H1 (cell line): ENCODE data around the gene TLE4. TPM values are rescaled to one million over a fixed set of nuclear protein-coding genes. Genes with fewer than 3 reads are reported as not detected.

Experiments used
- CTCF ChIA-PET: fragments of 300-600 bp; sonication (Branson Sonifier 250); formaldehyde crosslinking; loops from one replicate; lab custom pipeline; 2021; ENCODE audit not compliant: partially characterized antibody; lab: Charles Lee
- POLR2A ChIA-PET: fragments of 300-600 bp; sonication (Branson Sonifier 250); formaldehyde crosslinking; loops from one replicate; lab custom pipeline; 2021; ENCODE audit warnings: inconsistent platforms; ENCODE audit not compliant: partially characterized antibody; lab: Charles Lee
- DNase-seq, 2 experiments: peaks; one replicate each; pipeline versions ENCODE4 v3.0.0 to v3.0.0-alpha.2; 2010 to 2022; ENCODE audit warnings: low spot score in 2 of 2, low read depth in 1 of 2, mixed read lengths in 1 of 2
- FAIRE-seq: peaks from 2 replicates; lab custom pipeline; 2011; peaks lifted over from hg19 to GRCh38; lab: Jason Lieb, UNC
- H2AFZ ChIP-seq: 2 replicates; pipeline ENCODE4 v1.8.1; 2012; ENCODE audit warnings: low read length, inconsistent platforms
- H2AK5ac ChIP-seq: 2 replicates; pipeline ENCODE4 v1.6.1; 2013; ENCODE audit warnings: low read depth, low read length
- H2BK120ac ChIP-seq: replicated peaks from 2 replicates; pipeline ENCODE3; 2013; ENCODE audit warnings: low read depth, low read length, inconsistent platforms
- H2BK12ac ChIP-seq: 2 replicates; pipeline ENCODE4 v1.6.1; 2013; ENCODE audit warnings: low read depth, low read length
- H2BK15ac ChIP-seq: 2 replicates; pipeline ENCODE4 v1.6.1; 2013; ENCODE audit warnings: low read length
- H2BK20ac ChIP-seq: 2 replicates; pipeline ENCODE4 v1.6.1; 2013; ENCODE audit warnings: low read length
- H2BK5ac ChIP-seq: 2 replicates; pipeline ENCODE4 v1.6.1; 2013; ENCODE audit warnings: low read depth, low read length
- H3K14ac ChIP-seq: 2 replicates; pipeline ENCODE4 v1.6.1; 2013; ENCODE audit warnings: inconsistent platforms; ENCODE audit not compliant: insufficient read length
- H3K18ac ChIP-seq: 2 replicates; pipeline ENCODE4 v1.6.1; 2013; ENCODE audit warnings: low read length; ENCODE audit errors: extremely low read depth
- H3K23ac ChIP-seq: 2 replicates; pipeline ENCODE4 v1.6.1; 2013; ENCODE audit warnings: inconsistent platforms; ENCODE audit not compliant: insufficient read length
- H3K23me2 ChIP-seq: 2 replicates; pipeline ENCODE4 v1.6.1; 2013; ENCODE audit warnings: low read depth, low read length
- H3K27ac ChIP-seq: 2 replicates; pipeline ENCODE4 v1.6.1; 2011; ENCODE audit warnings: low read depth, low read length, inconsistent platforms
- H3K27me3 ChIP-seq, 4 experiments: replicated peaks in 1 of 4; 1 replicate in 1 of 4; 2 replicates in 3 of 4; pipeline versions ENCODE4 v1.6.1 to v1.8.1; 2011 to 2013; ENCODE audit warnings: low read length in 3 of 4, mild to moderate bottlenecking in 3 of 4, inconsistent platforms in 2 of 4, mixed read lengths in 2 of 4, moderate library complexity in 1 of 4; ENCODE audit not compliant: control insufficient read depth in 3 of 4, insufficient read depth in 3 of 4; ENCODE audit errors: extremely low read depth in 1 of 4
- H3K36me3 ChIP-seq, 4 experiments: 2 replicates each; pipeline versions ENCODE4 v1.6.1 to v1.8.1; 2011 to 2013; ENCODE audit warnings: mild to moderate bottlenecking in 4 of 4, low read length in 3 of 4, moderate library complexity in 2 of 4, control low read depth in 1 of 4, inconsistent platforms in 1 of 4; ENCODE audit not compliant: insufficient read depth in 4 of 4, control insufficient read depth in 2 of 4
- H3K4ac ChIP-seq: replicated peaks from 2 replicates; pipeline ENCODE3; 2013; ENCODE audit warnings: low read length, low read depth, mixed read lengths, inconsistent platforms; ENCODE audit not compliant: insufficient read length
- H3K4me1 ChIP-seq, 4 experiments: replicated peaks in 1 of 4; 1 replicate in 1 of 4; 2 replicates in 3 of 4; pipeline versions ENCODE4 v1.6.1 to v1.8.1; 2011 to 2013; ENCODE audit warnings: low read length in 3 of 4, inconsistent platforms in 2 of 4, mixed read lengths in 1 of 4; ENCODE audit not compliant: insufficient read depth in 4 of 4, control insufficient read depth in 3 of 4
- H3K4me2 ChIP-seq, 2 experiments: 2 replicates each; pipeline versions ENCODE4 v1.6.1 to v1.8.1; 2011 to 2013; ENCODE audit warnings: low read depth in 2 of 2, low read length in 2 of 2, control low read depth in 1 of 2, inconsistent platforms in 1 of 2, mild to moderate bottlenecking in 1 of 2; ENCODE audit not compliant: insufficient read depth in 1 of 2
- H3K4me3 ChIP-seq, 4 experiments: fragments of 200-600, 300-600 bp in 1 of 4; sonication (generic), shearing (Covaris generic), sonication (Bioruptor Twin) in 1 of 4; 2 replicates each; pipeline versions ENCODE4 v1.5.1 to v1.8.1; 2011 to 2016; ENCODE audit warnings: low read length in 4 of 4, low read depth in 3 of 4, control low read depth in 2 of 4, inconsistent platforms in 2 of 4, mild to moderate bottlenecking in 2 of 4, mixed read lengths in 1 of 4, moderate library complexity in 1 of 4; ENCODE audit not compliant: insufficient read depth in 2 of 4; ENCODE audit errors: extremely low read depth in 1 of 4
- H3K56ac ChIP-seq: replicated peaks from 2 replicates; pipeline ENCODE3; 2013; ENCODE audit warnings: low read depth, mild to moderate bottlenecking, mixed read lengths, low read length, inconsistent platforms; ENCODE audit not compliant: insufficient read length
- H3K79me1 ChIP-seq: 2 replicates; pipeline ENCODE4 v1.6.1; 2013; ENCODE audit warnings: low read depth, low read length, control low read depth
- H3K79me2 ChIP-seq, 2 experiments: 2 replicates each; pipeline versions ENCODE4 v1.6.1 to v1.8.1; 2012 to 2013; ENCODE audit warnings: low read length in 2 of 2, mild to moderate bottlenecking in 2 of 2, inconsistent platforms in 1 of 2; ENCODE audit not compliant: insufficient read depth in 2 of 2, control insufficient read depth in 1 of 2
- H3K9ac ChIP-seq, 4 experiments: replicated peaks in 1 of 4; 1 replicate in 1 of 4; 2 replicates in 3 of 4; pipeline versions ENCODE4 v1.6.1 to v1.8.1; 2011 to 2013; ENCODE audit warnings: low read depth in 3 of 4, low read length in 3 of 4, control low read depth in 2 of 4, mild to moderate bottlenecking in 2 of 4, moderate library complexity in 2 of 4, inconsistent platforms in 1 of 4; ENCODE audit errors: extremely low read depth in 1 of 4
- H3K9me3 ChIP-seq, 2 experiments: 2 replicates each; pipeline versions ENCODE4 v1.6.1 to v1.8.1; 2012 to 2013; ENCODE audit warnings: mild to moderate bottlenecking in 2 of 2, moderate library complexity in 2 of 2, control low read depth in 1 of 2, inconsistent platforms in 1 of 2, low read depth in 1 of 2, low read length in 1 of 2, mixed read lengths in 1 of 2; ENCODE audit not compliant: insufficient read depth in 2 of 2
- H4K20me1 ChIP-seq, 2 experiments: replicated peaks in 1 of 2; 2 replicates each; pipeline versions ENCODE3 to v1.8.1; 2011 to 2013; ENCODE audit warnings: inconsistent platforms in 2 of 2, low read length in 2 of 2, mild to moderate bottlenecking in 1 of 2; ENCODE audit not compliant: insufficient read depth in 2 of 2, control insufficient read depth in 1 of 2
- H4K5ac ChIP-seq: 2 replicates; pipeline ENCODE4 v1.6.1; 2013; ENCODE audit warnings: low read length, low read depth, mixed read lengths, inconsistent platforms; ENCODE audit not compliant: insufficient read length
- H4K8ac ChIP-seq: 2 replicates; pipeline ENCODE4 v1.8.0; 2013; ENCODE audit warnings: mild to moderate bottlenecking, moderate library complexity, low read length, inconsistent platforms; ENCODE audit not compliant: insufficient read depth; ENCODE audit errors: extremely low read depth
- H4K91ac ChIP-seq: replicated peaks from 2 replicates; pipeline ENCODE3; 2013; ENCODE audit warnings: low read length, mixed read lengths, inconsistent platforms; ENCODE audit not compliant: insufficient read length
- CTBP2 ChIP-seq: IDR thresholded peaks from 2 replicates; pipeline ENCODE4 v1.7.0; 2011; ENCODE audit warnings: borderline replicate concordance, mild to moderate bottlenecking, moderate library complexity, mixed read lengths, low read length; ENCODE audit not compliant: insufficient read depth, insufficient read length
- EZH2 ChIP-seq: fragments of 200-600 bp; sonication (generic); IDR thresholded peaks from 2 replicates; pipeline ENCODE4 v1.7.1; 2012; ENCODE audit warnings: low read depth, mild to moderate bottlenecking, moderate library complexity, low read length, inconsistent platforms; ENCODE audit not compliant: severe bottlenecking
- GABPA ChIP-seq: IDR thresholded peaks from 2 replicates; pipeline ENCODE4 v1.6.1; 2011; ENCODE audit warnings: mild to moderate bottlenecking, low read length, moderate library complexity, borderline replicate concordance; ENCODE audit not compliant: insufficient read depth
- HDAC2 ChIP-seq, 2 experiments: fragments of 300-600 bp in 1 of 2; sonication (generic) in 1 of 2; IDR thresholded peaks; 2 replicates each; pipeline ENCODE4 v1.6.1; 2011 to 2012; ENCODE audit warnings: low read depth in 2 of 2, low read length in 2 of 2, mild to moderate bottlenecking in 2 of 2, moderate library complexity in 2 of 2, borderline replicate concordance in 1 of 2, inconsistent platforms in 1 of 2
- HDAC6 ChIP-seq: IDR thresholded peaks from one replicate; pipeline ENCODE4 v1.7.1; 2012; ENCODE audit warnings: low read depth, mild to moderate bottlenecking, inconsistent platforms, low read length, moderate library complexity
- JUN ChIP-seq: IDR thresholded peaks from 2 replicates; pipeline ENCODE4 v1.6.1; 2011; ENCODE audit warnings: low read depth, mild to moderate bottlenecking, improper control_type of control experiment, low read length
- JUND ChIP-seq: IDR thresholded peaks from 2 replicates; pipeline ENCODE4 v1.6.1; 2011; ENCODE audit warnings: mild to moderate bottlenecking, improper control_type of control experiment, low read length
- NANOG ChIP-seq: IDR thresholded peaks from 2 replicates; pipeline ENCODE4 v1.6.1; 2011; ENCODE audit warnings: low read length, low read depth, mild to moderate bottlenecking, inconsistent platforms; ENCODE audit not compliant: insufficient read depth, poor library complexity, severe bottlenecking
- POLR2A ChIP-seq, 2 experiments: IDR thresholded peaks; 1 replicate in 1 of 2; 2 replicates in 1 of 2; pipeline ENCODE4 v1.6.1; 2011; ENCODE audit warnings: low read depth in 2 of 2, low read length in 2 of 2, mild to moderate bottlenecking in 2 of 2; ENCODE audit errors: control extremely low read depth in 1 of 2
- POU5F1 ChIP-seq: IDR thresholded peaks from 2 replicates; pipeline ENCODE4 v1.6.1; 2011; ENCODE audit warnings: low read depth, mild to moderate bottlenecking, low read length, moderate library complexity
- SIN3A ChIP-seq, 2 experiments: IDR thresholded peaks in 1 of 2; conservative IDR thresholded peaks in 1 of 2; 2 replicates each; pipeline ENCODE4 v1.6.1; 2011 to 2012; ENCODE audit warnings: low read length in 2 of 2, improper control_type of control experiment in 1 of 2, low read depth in 1 of 2, mild to moderate bottlenecking in 1 of 2
- SRF ChIP-seq: IDR thresholded peaks from 2 replicates; pipeline ENCODE4 v1.6.1; 2011; ENCODE audit warnings: mild to moderate bottlenecking, low read depth, low read length, moderate library complexity
- SUZ12 ChIP-seq: fragments of 200-600 bp; sonication (generic); IDR thresholded peaks from 2 replicates; pipeline ENCODE4 v1.6.1; 2012; ENCODE audit warnings: mild to moderate bottlenecking, inconsistent platforms, low read length, moderate library complexity, mixed read lengths
- YY1 ChIP-seq: IDR thresholded peaks from 2 replicates; pipeline ENCODE4 v1.6.1; 2011; ENCODE audit warnings: low read depth, mild to moderate bottlenecking, low read length
- WGBS, 2 experiments: shearing (Covaris generic) in 1 of 2; methylation state at CpG; one replicate each; pipeline versions ENCODE4 v1.1.6 to v1.1.7; 2013 to 2015; ENCODE audit warnings: low lambda C conversion rate in 2 of 2, mixed read lengths in 2 of 2, inconsistent platforms in 1 of 2, low coverage in 1 of 2, missing lambda C conversion rate in 1 of 2; ENCODE audit not compliant: insufficient replicate concordance in 2 of 2, insufficient coverage in 1 of 2, insufficient read length in 1 of 2; ENCODE audit errors: extremely low coverage in 1 of 2, missing lambda C conversion rate in 1 of 2; 5-methylcytosine and 5-hydroxymethylcytosine counted together
- polyA plus RNA-seq, 7 experiments: library from polyadenylated mRNA; depleted of rRNA in 3 of 7; stranded (reverse) in 5 of 7; unstranded in 2 of 7; fragments of >200 nt in 5 of 7; fragments of 200-250 nt in 2 of 7; gene quantifications; 1 replicate in 5 of 7; 2 replicates in 1 of 7; 4 replicates in 1 of 7; pipeline versions ENCODE4 v1.2.1 to v1.2.3, GENCODE V29; 2011 to 2013; ENCODE audit warnings: missing spikeins in 2 of 7, mixed read lengths in 2 of 7
- total RNA-seq: library from RNA; stranded (reverse); fragmentation: NEBNext Ultra II Directional; extraction: Animal tissue kit (Norgen Biotek cat#: 25700); gene quantifications from 2 replicates; pipeline ENCODE4 v1.2.1, GENCODE V29; 2021

Gene TLE4
- total and polyA plus RNA-seq, 2 of the 8 experiments (the other 6 are each of a cell fraction or from before 2014, with no cell fraction given) = 32.4 to 36.9 TPM

- H3K23ac ChIP-seq = no peak overlapping the region
- H4K8ac ChIP-seq = no peak overlapping the region
- no peak overlapping the region for H2AFZ ChIP-seq
- peaks cover 0 to 10% (median 2%) of the 10 kb centered on the region in 4 experiments; a peak in 3 of 8 replicates for H3K36me3 ChIP-seq
- DNase-seq = no peak
- no peak overlapping the region for H3K18ac ChIP-seq
- H3K79me1 ChIP-seq = peaks cover 5% of the 10 kb centered on the region; the same call in 1 of the 2 replicates
- no peaks in the 10 kb centered on the region for H3K23me2 ChIP-seq
- no peak overlapping the region for H2BK12ac ChIP-seq
- H3K4me1 ChIP-seq = peaks cover 5 to 11% (median 9%) of the 10 kb centered on the region in 4 experiments
- no peak overlapping the region for H2BK15ac ChIP-seq
- H3K79me2 ChIP-seq = peaks cover 5 to 75% of the 10 kb centered on the region in 2 experiments; a peak in 3 of 4 replicates
- WGBS, 2 experiments = 86% methylated on average over 2 of the region's 2 CpGs; no CpG with 5 or more reads in 1 of the 2 experiments
- no peak overlapping the region for H4K5ac ChIP-seq
- H3K4ac ChIP-seq = no peak overlapping the region
- no peak overlapping the region for H2BK5ac ChIP-seq
- no peak overlapping the region for H2BK120ac ChIP-seq
- H3K4me3 ChIP-seq = no peak overlapping the region
- H3K56ac ChIP-seq = no peak overlapping the region
- H3K9me3 ChIP-seq = no peaks in the 10 kb centered on the region
- H4K20me1 ChIP-seq = peaks cover 6 to 8% of the 10 kb centered on the region in 2 experiments
- no peaks in the 10 kb centered on the region for H3K27me3 ChIP-seq
- ChIA-PET POLR2A (interaction anchor here (6.1 kb wide), 1 partner anchor 13 kb away, joined by 36 read pairs; the partner anchor contains the start of gene TLE4), CTCF (interaction anchor here (0.9 to 2.0 kb wide), 4 partner anchors 9 to 55 kb away, joined by 3 to 5 read pairs (median 3); partner anchors contain the start of gene TLE4)
- no peak overlapping the region for H2BK20ac ChIP-seq
- H2AK5ac ChIP-seq = no peak overlapping the region
- FAIRE-seq = no peak
- no peak overlapping the region for H3K27ac ChIP-seq
- H3K9ac ChIP-seq = no peak overlapping the region
- no peak overlapping the region for H4K91ac ChIP-seq
- H3K14ac ChIP-seq = no peak overlapping the region
- H3K4me2 ChIP-seq = no peak overlapping the region
- TF ChIP-seq CTBP2 (no peak), POLR2A (IDR thresholded peaks at IDR 0.05; ENCODE audit: control extremely low read depth in 1 of 2, low read depth in 2 of 2, low read length in 2 of 2) (no peak), HDAC6 (no peak), GABPA (no peak), POU5F1 (no peak), JUND (no peak), HDAC2 (IDR thresholded peaks at IDR 0.05; ENCODE audit: borderline replicate concordance in 1 of 2, low read depth in 2 of 2, low read length in 2 of 2) (no peak), JUN (no peak), NANOG (no peak), YY1 (no peak), SIN3A (conservative IDR thresholded peaks at IDR 0.05 in 1 of 2, IDR thresholded peaks at IDR 0.05 in 1 of 2; ENCODE audit: low read depth in 1 of 2, low read length in 2 of 2) (no peak), SUZ12 (no peak), EZH2 (no peak), SRF (no peak)
Observed at GRCh38 chr9:79584655-79584982, 12.9 kb downstream of the TLE4 start.
